RWPE1 (cell line): ENCODE data around the gene IBSP.

ENCODE experiments used
- CTCF ChIA-PET: fragments of 350-600 bp; sonication (Branson Sonifier 250); formaldehyde crosslinking; extraction: SDS; loops from one replicate; lab custom pipeline; 2021; lab: Yijun Ruan, JAX
- POLR2A ChIA-PET: fragments of 400-600 bp; formaldehyde crosslinking; extraction: SDS; loops from one replicate; lab custom pipeline; 2020; ENCODE audit warnings: antibody characterized with exemption; ENCODE audit not compliant: low non-redundant PET; lab: Yijun Ruan, JAX
- DNase-seq: peaks from one replicate; pipeline ENCODE4 v3.0.0; 2012; ENCODE audit warnings: low spot score
- H3K27ac ChIP-seq: fragments of 450-650 bp; 2 replicates; pipeline ENCODE4 v1.5.1; 2017
- TF ChIP-seq, protein P1 (sequence below): fragments of 450-650 bp; conservative IDR thresholded peaks from 2 replicates; pipeline ENCODE4 v1.5.1; 2017; ENCODE audit warnings: low read depth, mild to moderate bottlenecking

IBSP gene

DNA sequence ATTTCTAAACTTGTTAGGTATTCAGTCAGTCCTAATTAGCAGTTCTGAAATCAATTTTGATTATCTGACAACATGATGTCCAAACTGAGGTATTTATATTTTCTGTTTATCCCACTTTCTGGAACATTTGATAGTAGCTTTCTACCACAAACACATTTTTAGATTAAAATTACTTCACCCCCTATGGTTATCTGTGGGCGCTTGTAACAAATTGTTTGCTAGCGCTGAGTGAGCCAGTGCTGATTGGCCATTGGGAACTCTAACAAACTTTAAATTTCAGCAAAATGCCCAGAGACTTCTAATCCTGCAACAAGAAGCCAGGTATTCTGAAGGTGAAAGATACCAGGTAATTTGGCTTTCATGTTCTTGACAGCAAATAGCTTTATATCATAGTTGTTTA lies 33.3 kb downstream of the IBSP start, which contains the start of gene MEPE:
MEPE (plus strand) TSS at position 301 of the 400 bp plus-strand sequence. CDS start 1,746 bp downstream, outside the sequence.
- POLR2A ChIA-PET = no interaction called here

DNA sequence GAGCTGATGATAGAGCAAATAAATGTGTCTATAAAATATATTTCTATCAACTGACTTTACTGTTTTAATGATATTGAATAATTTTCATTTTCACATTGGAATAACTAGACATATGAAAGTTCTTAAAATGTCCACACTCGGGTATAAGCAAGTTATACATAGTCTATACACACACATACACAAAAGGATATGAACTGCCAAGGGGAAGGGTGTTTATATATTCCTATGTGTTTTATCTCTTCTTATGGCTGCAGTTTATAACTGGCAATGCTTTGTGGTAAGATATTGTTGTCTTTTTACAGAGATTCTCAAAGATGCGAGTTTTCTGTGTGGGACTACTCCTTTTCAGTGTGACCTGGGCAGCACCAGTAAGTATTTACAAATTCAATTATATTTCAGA lies 35.0 kb downstream of the IBSP start:
- no peak overlapping the region for H3K27ac ChIP-seq
- TF ChIP-seq, protein P1, sequence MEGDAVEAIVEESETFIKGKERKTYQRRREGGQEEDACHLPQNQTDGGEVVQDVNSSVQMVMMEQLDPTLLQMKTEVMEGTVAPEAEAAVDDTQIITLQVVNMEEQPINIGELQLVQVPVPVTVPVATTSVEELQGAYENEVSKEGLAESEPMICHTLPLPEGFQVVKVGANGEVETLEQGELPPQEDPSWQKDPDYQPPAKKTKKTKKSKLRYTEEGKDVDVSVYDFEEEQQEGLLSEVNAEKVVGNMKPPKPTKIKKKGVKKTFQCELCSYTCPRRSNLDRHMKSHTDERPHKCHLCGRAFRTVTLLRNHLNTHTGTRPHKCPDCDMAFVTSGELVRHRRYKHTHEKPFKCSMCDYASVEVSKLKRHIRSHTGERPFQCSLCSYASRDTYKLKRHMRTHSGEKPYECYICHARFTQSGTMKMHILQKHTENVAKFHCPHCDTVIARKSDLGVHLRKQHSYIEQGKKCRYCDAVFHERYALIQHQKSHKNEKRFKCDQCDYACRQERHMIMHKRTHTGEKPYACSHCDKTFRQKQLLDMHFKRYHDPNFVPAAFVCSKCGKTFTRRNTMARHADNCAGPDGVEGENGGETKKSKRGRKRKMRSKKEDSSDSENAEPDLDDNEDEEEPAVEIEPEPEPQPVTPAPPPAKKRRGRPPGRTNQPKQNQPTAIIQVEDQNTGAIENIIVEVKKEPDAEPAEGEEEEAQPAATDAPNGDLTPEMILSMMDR = no peak
- DNase-seq = no peak
- ChIA-PET CTCF (no interaction called here), POLR2A (no interaction called here)

More for the DNA sequence above, 33.3 kb downstream of the IBSP start, which contains the start of gene MEPE:
- TF ChIP-seq, protein P1 = no peak
- no peak for DNase-seq
- no peak within 1 kb of the TSS for H3K27ac ChIP-seq
- CTCF ChIA-PET = no interaction called here

DNA sequence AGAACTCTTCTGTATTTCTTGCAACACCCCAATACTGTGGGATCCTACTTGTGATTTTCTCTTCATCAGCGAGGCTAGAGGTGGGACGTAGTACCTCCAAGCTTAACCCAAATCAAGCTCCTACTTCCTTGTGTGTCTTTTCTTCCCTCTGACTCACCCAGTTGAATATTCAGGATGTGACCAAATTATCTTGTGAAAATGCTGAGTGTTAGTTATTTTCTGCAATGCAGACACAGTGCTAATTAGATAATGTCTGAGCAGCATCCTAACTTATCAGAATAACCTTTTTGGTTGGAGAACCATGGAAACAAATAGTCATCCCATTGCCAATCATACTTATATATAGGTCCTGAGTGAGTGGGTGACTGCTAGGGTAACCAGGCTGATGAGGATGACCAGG lies 35.8 kb downstream of the IBSP start:
- POLR2A ChIA-PET = no interaction called here
- CTCF ChIA-PET = interaction anchor here (0.7 kb wide), 1 partner anchor 241 kb away, joined by 4 read pairs; no protein-coding TSS in a partner anchor
- no peak overlapping the region for H3K27ac ChIP-seq
- TF ChIP-seq, protein P1 = no peak
- DNase-seq = no peak

DNA sequence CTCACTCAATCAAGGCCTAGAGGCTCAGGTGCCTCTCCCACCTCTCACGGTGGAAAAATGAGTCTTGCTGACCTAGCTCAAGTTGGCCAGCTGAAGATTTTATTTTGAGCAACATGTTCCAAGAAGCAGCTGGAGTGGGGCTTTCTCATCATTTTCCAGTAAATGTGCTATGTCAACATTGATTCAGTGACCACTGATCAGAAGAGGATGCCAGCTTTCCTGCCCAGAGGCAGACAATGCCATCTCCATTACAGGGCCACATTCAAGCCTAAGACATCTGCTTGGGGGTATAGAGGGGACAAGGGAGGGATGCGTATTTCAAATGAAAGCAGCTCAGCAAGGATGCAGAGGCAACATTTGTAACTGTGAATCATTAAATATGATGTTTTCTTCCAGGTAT lies 36.4 kb downstream of the IBSP start:
- TF ChIP-seq, protein P1 = no peak
- POLR2A ChIA-PET = no interaction called here
- H3K27ac ChIP-seq = no peak overlapping the region
- no peak for DNase-seq
- CTCF ChIA-PET = interaction anchor here (0.5 kb wide), 1 partner anchor 208 kb away, joined by 3 read pairs; no protein-coding TSS in a partner anchor

DNA sequence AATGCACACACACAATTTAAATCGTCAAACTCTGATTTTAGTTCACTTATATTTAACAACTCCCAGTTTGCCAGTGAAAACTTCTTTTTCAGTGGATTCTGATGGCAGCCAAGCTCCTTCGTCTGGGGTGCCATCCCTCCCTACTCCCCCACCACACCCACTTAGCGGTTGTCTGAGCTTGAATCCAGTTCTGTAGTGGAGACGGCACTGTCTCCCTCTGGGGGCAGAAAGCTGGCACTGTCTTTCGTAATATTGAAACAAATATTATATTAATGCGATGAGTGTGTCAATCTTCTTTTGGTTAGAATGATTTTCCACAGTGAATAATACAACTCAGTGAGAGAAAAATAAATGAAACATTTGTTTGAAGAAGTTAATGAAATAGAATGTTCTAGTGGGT lies 38.9 kb downstream of the IBSP start:
- ChIA-PET POLR2A (no interaction called here), CTCF (interaction anchor here (0.6 to 3.0 kb wide), 8 partner anchors 8 to 485 kb away, joined by 3 to 16 read pairs (median 3); no protein-coding TSS in a partner anchor)
- no peak overlapping the region for H3K27ac ChIP-seq
- TF ChIP-seq, protein P1 = no peak; the same call in 1 of the 2 replicates
- peak; percentile 4 for DNase-seq

DNA sequence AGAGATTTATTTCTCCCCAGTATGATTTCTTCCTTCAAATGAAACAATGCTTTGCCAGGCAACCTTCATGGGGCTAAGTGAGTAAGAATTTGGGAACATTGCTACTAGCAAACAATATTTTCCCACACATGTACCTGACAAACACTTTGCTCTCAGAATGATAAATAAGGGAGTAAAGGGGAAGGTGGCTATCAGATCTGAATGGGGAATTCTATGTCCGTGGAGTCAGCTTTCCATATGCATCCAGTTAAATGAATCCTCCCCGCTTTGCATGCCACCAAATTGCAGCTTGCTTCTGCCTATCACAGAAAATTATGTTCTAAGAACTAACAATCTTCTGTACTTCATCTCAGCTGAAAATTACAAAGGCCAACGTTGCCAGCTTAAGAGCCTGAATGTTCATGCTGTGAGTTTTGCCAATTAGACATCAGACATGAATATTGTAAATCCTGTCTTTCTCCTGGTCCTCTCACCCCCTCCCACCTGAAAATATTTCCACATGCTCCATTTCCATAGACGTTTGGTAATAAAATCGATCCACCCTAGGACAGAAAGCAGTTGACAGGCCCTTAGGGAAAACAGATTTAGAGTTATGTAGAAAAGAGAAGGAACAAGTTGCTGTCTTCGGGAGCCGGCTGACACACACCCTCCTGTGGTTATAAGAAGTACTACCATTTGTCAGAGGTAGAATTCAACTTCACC lies 39.7 kb downstream of the IBSP start:
- ChIA-PET CTCF (interaction anchor here (0.6 to 3.0 kb wide), 10 partner anchors 10 to 486 kb away, joined by 3 to 16 read pairs (median 3); no protein-coding TSS in a partner anchor), POLR2A (no interaction called here)
- peak; percentile 35 for DNase-seq
- TF ChIP-seq, protein P1 = peak; percentile 80
- no peak overlapping the region for H3K27ac ChIP-seq
